Endothelial cell of umbilical vein (primary cell): ENCODE measurements around the gene ATOH1.

Experiments
- CTCF ChIP-seq, 2 donors: IDR thresholded peaks; 1 replicate in 1 of 2; 2 replicates in 1 of 2; pipeline ENCODE4 v1.5.1; 2011; ENCODE audit warnings: low read length in 2 of 2, mild to moderate bottlenecking in 2 of 2, moderate library complexity in 2 of 2, control low read depth in 1 of 2, inconsistent platforms in 1 of 2, low read depth in 1 of 2; ENCODE audit not compliant: insufficient read depth in 1 of 2; ENCODE audit errors: extremely low read depth in 1 of 2
- EZH2 ChIP-seq: IDR thresholded peaks from 2 replicates; pipeline ENCODE4 v1.6.1; 2012; ENCODE audit warnings: borderline replicate concordance, low read depth, mild to moderate bottlenecking, moderate library complexity, low read length, inconsistent platforms; ENCODE audit not compliant: severe bottlenecking
- FOS ChIP-seq: IDR thresholded peaks from 2 replicates; pipeline ENCODE4 v1.6.1; 2011; ENCODE audit warnings: mild to moderate bottlenecking, low read length, moderate library complexity, borderline replicate concordance; ENCODE audit not compliant: insufficient read depth
- JUN ChIP-seq: IDR thresholded peaks from 2 replicates; pipeline ENCODE4 v1.6.1; 2011; ENCODE audit warnings: borderline replicate concordance, low read depth; ENCODE audit not compliant: insufficient read length, insufficient read depth
- POLR2A ChIP-seq: IDR thresholded peaks from 2 replicates; pipeline ENCODE4 v1.6.1; 2012; ENCODE audit warnings: low read depth, mild to moderate bottlenecking, control low read depth, low read length
- POLR2AphosphoS5 ChIP-seq: IDR thresholded peaks from 2 replicates; pipeline ENCODE4 v1.6.1; 2012; ENCODE audit warnings: low read depth, mild to moderate bottlenecking, control low read depth, low read length, moderate library complexity; ENCODE audit not compliant: insufficient read depth

- TF ChIP-seq CTCF (IDR thresholded peaks at IDR 0.05; ENCODE audit: extremely low read depth in 1 of 2, insufficient read depth in 1 of 2, low read depth in 1 of 2, low read length in 2 of 2): no peak
- no peak for TF ChIP-seq POLR2A
- no peak for TF ChIP-seq EZH2
- no peak for TF ChIP-seq POLR2AphosphoS5
- TF ChIP-seq JUN: no peak
- TF ChIP-seq FOS: no peak
These were observed 13.3 kb downstream of the ATOH1 start for GRCh38 chr4:93841803-93842345.
